Endothelial cell of umbilical vein (primary cell): Measurements from ENCODE around the gene PARN. TPM values are rescaled to one million over a fixed set of nuclear protein-coding genes. Genes with fewer than 3 reads are reported as not detected.

Experiments
- BruUV-seq: library from RNA; stranded (reverse); fragments of 400-500 nt; replicated peaks from 2 replicates; lab custom pipeline; 2021; lab: Mats Ljungman, UMichigan
- CTCF ChIA-PET: fragments of 300-600, 350-600 bp; sonication (Branson Sonifier 250); formaldehyde crosslinking; loops from one replicate; lab custom pipeline; 2021; ENCODE audit warnings: antibody characterized with exemption, inconsistent platforms; lab: Charles Lee
- POLR2A ChIA-PET: fragments of 300-600, 350-600 bp; sonication (Branson Sonifier 250); formaldehyde crosslinking; loops from one replicate; lab custom pipeline; 2021; ENCODE audit warnings: antibody characterized with exemption, inconsistent platforms; lab: Charles Lee
- DNase-seq: peaks from one replicate; pipeline ENCODE4 v3.0.0-alpha.2; 2011; ENCODE audit warnings: low read depth, low spot score
- FAIRE-seq: peaks from 2 replicates; lab custom pipeline; 2011; peaks lifted over from hg19 to GRCh38; lab: Jason Lieb, UNC
- H2AFZ ChIP-seq: 2 replicates; pipeline ENCODE4 v1.6.0; 2012; ENCODE audit warnings: low read depth, low read length, control low read depth, inconsistent platforms
- H3K27ac ChIP-seq: 2 replicates; pipeline ENCODE4 v1.5.1; 2011; ENCODE audit warnings: low read depth, mild to moderate bottlenecking, control low read depth, low read length, moderate library complexity; ENCODE audit not compliant: insufficient read depth
- H3K27me3 ChIP-seq, 2 experiments: 2 replicates each; pipeline versions ENCODE4 v1.6.0 to v1.6.1; 2011; ENCODE audit warnings: low read length in 2 of 2, mixed read lengths in 1 of 2; ENCODE audit not compliant: control insufficient read depth in 2 of 2, insufficient read depth in 2 of 2
- H3K36me3 ChIP-seq, 2 experiments: 2 replicates in 1 of 2; 3 replicates in 1 of 2; pipeline ENCODE4 v1.5.1; 2011; ENCODE audit warnings: low read length in 2 of 2, mild to moderate bottlenecking in 1 of 2, moderate library complexity in 1 of 2; ENCODE audit not compliant: control insufficient read depth in 2 of 2, insufficient read depth in 2 of 2; ENCODE audit errors: extremely low read depth in 1 of 2
- H3K4me1 ChIP-seq: 3 replicates; pipeline ENCODE4 v1.5.1; 2011; ENCODE audit warnings: mild to moderate bottlenecking, low read length; ENCODE audit not compliant: control insufficient read depth, insufficient read depth; ENCODE audit errors: extremely low read depth
- H3K4me2 ChIP-seq: 2 replicates; pipeline ENCODE4 v1.6.1; 2011; ENCODE audit warnings: low read length, control low read depth, mixed read lengths; ENCODE audit not compliant: insufficient read depth
- H3K4me3 ChIP-seq, 3 experiments: fragments of 200-600 bp in 1 of 3; sonication (generic), shearing (Covaris generic) in 1 of 3; replicated peaks in 1 of 3; 2 replicates each; pipeline ENCODE4 v1.5.1; 2011 to 2016; ENCODE audit warnings: control low read depth in 3 of 3, low read length in 3 of 3, mild to moderate bottlenecking in 2 of 3, inconsistent platforms in 1 of 3, low read depth in 1 of 3, moderate library complexity in 1 of 3; ENCODE audit not compliant: insufficient read depth in 1 of 3
- H3K79me2 ChIP-seq: 2 replicates; pipeline ENCODE4 v1.6.0; 2012; ENCODE audit warnings: low read length, inconsistent platforms; ENCODE audit not compliant: control insufficient read depth, insufficient read depth
- H3K9ac ChIP-seq: replicated peaks from 2 replicates; pipeline ENCODE3; 2011; ENCODE audit warnings: low read length, control low read depth; ENCODE audit not compliant: insufficient read depth; ENCODE audit errors: extremely low read depth
- H3K9me1 ChIP-seq: replicated peaks from 3 replicates; pipeline ENCODE4 v1.6.0; 2011; ENCODE audit warnings: mild to moderate bottlenecking, low read length; ENCODE audit not compliant: control insufficient read depth, insufficient read depth; ENCODE audit errors: extremely low read depth
- H3K9me3 ChIP-seq: replicated peaks from 2 replicates; pipeline ENCODE4 v1.5.1; 2012; ENCODE audit warnings: low read length, inconsistent platforms; ENCODE audit not compliant: control insufficient read depth, insufficient read depth
- H4K20me1 ChIP-seq: replicated peaks from 2 replicates; pipeline ENCODE3; 2011; ENCODE audit warnings: mild to moderate bottlenecking, low read length; ENCODE audit not compliant: control insufficient read depth, insufficient read depth; ENCODE audit errors: extremely low read depth
- CTCF ChIP-seq, 2 donors: IDR thresholded peaks; 1 replicate in 1 of 2; 2 replicates in 1 of 2; pipeline ENCODE4 v1.5.1; 2011; ENCODE audit warnings: low read length in 2 of 2, mild to moderate bottlenecking in 2 of 2, moderate library complexity in 2 of 2, control low read depth in 1 of 2, inconsistent platforms in 1 of 2, low read depth in 1 of 2; ENCODE audit not compliant: insufficient read depth in 1 of 2; ENCODE audit errors: extremely low read depth in 1 of 2
- EZH2 ChIP-seq: IDR thresholded peaks from 2 replicates; pipeline ENCODE4 v1.6.1; 2012; ENCODE audit warnings: borderline replicate concordance, low read depth, mild to moderate bottlenecking, moderate library complexity, low read length, inconsistent platforms; ENCODE audit not compliant: severe bottlenecking
- FOS ChIP-seq: IDR thresholded peaks from 2 replicates; pipeline ENCODE4 v1.6.1; 2011; ENCODE audit warnings: mild to moderate bottlenecking, low read length, moderate library complexity, borderline replicate concordance; ENCODE audit not compliant: insufficient read depth
- GATA2 ChIP-seq: IDR thresholded peaks from 2 replicates; pipeline ENCODE4 v1.7.0; 2011; ENCODE audit warnings: low read depth, mild to moderate bottlenecking, moderate library complexity, mixed read lengths, low read length; ENCODE audit not compliant: insufficient read length, insufficient read depth
- JUN ChIP-seq: IDR thresholded peaks from 2 replicates; pipeline ENCODE4 v1.6.1; 2011; ENCODE audit warnings: borderline replicate concordance, low read depth; ENCODE audit not compliant: insufficient read length, insufficient read depth
- MYC ChIP-seq: IDR thresholded peaks from one replicate; pipeline ENCODE4 v1.6.1; 2011; ENCODE audit warnings: mild to moderate bottlenecking, low read depth, low read length
- POLR2A ChIP-seq: IDR thresholded peaks from 2 replicates; pipeline ENCODE4 v1.6.1; 2012; ENCODE audit warnings: low read depth, mild to moderate bottlenecking, control low read depth, low read length
- POLR2AphosphoS5 ChIP-seq: IDR thresholded peaks from 2 replicates; pipeline ENCODE4 v1.6.1; 2012; ENCODE audit warnings: low read depth, mild to moderate bottlenecking, control low read depth, low read length, moderate library complexity; ENCODE audit not compliant: insufficient read depth
- dilution Hi-C: fragments of 300-500 bp; cut with MboI; formaldehyde crosslinking; loops from one replicate; pipeline ENCODE4 v1.15.0; 2019; ENCODE audit warnings: low sequenced_read_pairs; ENCODE audit not compliant: extremely low pct_ligation_motif_present
- intact Hi-C: fragments of 100-400 bp; cut with micrococcal nuclease; formaldehyde crosslinking; loops from one replicate; pipeline ENCODE4 v1.10.0; 2022
- polyA plus RNA-seq, 4 experiments: library from polyadenylated mRNA; depleted of rRNA in 3 of 4; stranded (reverse) in 3 of 4; unstranded in 1 of 4; fragments of >200 nt; gene quantifications; 2 replicates each; pipeline versions ENCODE4 v1.2.1 to v1.2.3, GENCODE V29; 2011 to 2012; ENCODE audit warnings: missing spikeins in 1 of 4
- total RNA-seq: library from RNA; stranded (reverse); gene quantifications from 2 replicates; pipeline ENCODE4 v1.2.3, GENCODE V29; 2021

PARN gene
- total and polyA plus RNA-seq, 2 donors (not counting 3 experiments of a cell fraction or from before 2014, with no cell fraction given) = 16.9 to 24.6 TPM

- CTCF ChIA-PET = no interaction called here
- no peaks in the 10 kb centered on the region for H3K9me1 ChIP-seq
- H3K27ac ChIP-seq = no peak overlapping the region
- H3K9ac ChIP-seq = no peak overlapping the region
- POLR2A ChIA-PET = no interaction called here
- H3K9me3 ChIP-seq = no peaks in the 10 kb centered on the region
- no peak overlapping the region for H3K4me3 ChIP-seq
- H3K27me3 ChIP-seq = no peaks in the 10 kb centered on the region
- TF ChIP-seq POLR2A (no peak), EZH2 (no peak), MYC (no peak), CTCF (IDR thresholded peaks at IDR 0.05; ENCODE audit: extremely low read depth in 1 of 2, insufficient read depth in 1 of 2, low read depth in 1 of 2, low read length in 2 of 2) (no peak), POLR2AphosphoS5 (no peak), JUN (no peak), GATA2 (no peak), FOS (no peak)
- dilution Hi-C loops (no loop called here), intact Hi-C loops (no loop called here)
- DNase-seq (no peak), FAIRE-seq (no peak)
- H3K4me1 ChIP-seq = peaks cover 12% of the 10 kb centered on the region
- no peaks in the 10 kb centered on the region for H3K36me3 ChIP-seq
- no peaks in the 10 kb centered on the region for H4K20me1 ChIP-seq
- no peaks in the 10 kb centered on the region for H3K79me2 ChIP-seq
- H2AFZ ChIP-seq = no peak overlapping the region
- H3K4me2 ChIP-seq = no peak overlapping the region
- no TSS peak for BruUV-seq
Observed at GRCh38 chr16:14553447-14553846, 76.6 kb downstream of the PARN start.
